GM20431 (cell line): ENCODE data around the gene CHCHD3.

Experiments used
- in situ Hi-C: fragments of 300-500 bp; cut with MseI, MboI; formaldehyde crosslinking; loops from one replicate; pipeline ENCODE4 v1.15.0; 2020; ENCODE audit warnings: low sequenced_read_pairs; ENCODE audit not compliant: unreplicated experiment

Gene CHCHD3

GRCh38 chr7:132760866-132761265 is 321.0 kb downstream of the CHCHD3 start:
- in situ Hi-C loops, result no loop called here

DNA sequence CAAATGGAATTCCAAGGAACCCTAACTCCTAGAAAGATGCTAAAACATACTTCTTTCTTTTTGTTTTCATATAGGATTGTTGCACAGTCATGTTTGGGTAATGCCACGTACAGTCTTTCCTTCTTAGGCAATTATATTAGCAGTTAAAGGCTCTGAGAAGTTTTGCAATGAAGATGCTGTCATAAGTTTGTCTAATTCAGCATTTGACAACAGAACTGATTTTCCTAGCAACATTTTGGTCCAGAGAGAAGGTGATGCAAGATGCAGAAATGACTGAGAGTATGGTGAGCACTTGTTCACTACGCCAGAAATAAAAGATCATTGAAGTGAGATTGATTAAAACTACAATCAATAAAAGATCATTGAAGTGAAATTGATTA is 321.7 kb downstream of the CHCHD3 start:
- in situ Hi-C loops, result no loop called here

DNA sequence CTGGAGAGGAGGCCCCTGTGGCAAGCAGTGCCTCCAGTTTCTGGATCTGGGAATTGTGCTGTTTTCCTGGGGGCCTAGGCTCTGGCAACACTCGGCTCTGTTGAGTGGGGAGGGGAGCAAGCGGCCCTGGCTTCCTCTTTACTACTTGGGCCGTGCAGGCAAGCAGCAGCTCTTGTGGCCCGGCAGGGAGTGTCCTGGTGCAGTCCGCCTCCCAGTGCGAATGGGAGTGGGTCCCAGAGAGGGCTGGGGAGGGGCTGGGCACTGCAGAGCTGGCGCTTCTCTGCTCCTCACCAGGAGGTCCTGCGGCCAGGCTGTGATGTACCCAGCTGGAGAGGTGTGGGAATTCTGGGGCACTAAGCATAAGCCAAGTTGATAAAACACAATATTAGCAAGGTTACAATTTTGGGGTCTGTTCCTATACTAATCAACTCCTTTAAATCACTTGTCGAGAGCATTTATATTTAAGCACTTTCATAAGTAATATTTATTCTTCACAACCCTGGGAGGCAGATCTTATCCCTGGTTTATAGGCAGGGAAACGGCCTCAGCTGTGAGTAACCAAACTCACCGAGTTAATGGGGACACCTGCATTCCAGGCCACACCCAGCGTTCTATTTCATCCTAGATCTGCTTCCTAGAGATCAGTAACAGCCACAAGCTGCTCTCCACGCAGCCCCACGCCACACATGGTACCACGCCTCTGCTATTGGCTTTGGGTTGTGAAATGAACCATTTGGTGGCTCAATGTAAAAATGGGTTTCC is 322.2 kb downstream of the CHCHD3 start:
- in situ Hi-C loops, result no loop called here

- in situ Hi-C loops, result no loop called here
Measured at GRCh38 chr7:132758986-132759385, 322.9 kb downstream of the CHCHD3 start.

- in situ Hi-C loops, result no loop called here
Measured at GRCh38 chr7:132757783-132758182, 324.1 kb downstream of the CHCHD3 start.

DNA sequence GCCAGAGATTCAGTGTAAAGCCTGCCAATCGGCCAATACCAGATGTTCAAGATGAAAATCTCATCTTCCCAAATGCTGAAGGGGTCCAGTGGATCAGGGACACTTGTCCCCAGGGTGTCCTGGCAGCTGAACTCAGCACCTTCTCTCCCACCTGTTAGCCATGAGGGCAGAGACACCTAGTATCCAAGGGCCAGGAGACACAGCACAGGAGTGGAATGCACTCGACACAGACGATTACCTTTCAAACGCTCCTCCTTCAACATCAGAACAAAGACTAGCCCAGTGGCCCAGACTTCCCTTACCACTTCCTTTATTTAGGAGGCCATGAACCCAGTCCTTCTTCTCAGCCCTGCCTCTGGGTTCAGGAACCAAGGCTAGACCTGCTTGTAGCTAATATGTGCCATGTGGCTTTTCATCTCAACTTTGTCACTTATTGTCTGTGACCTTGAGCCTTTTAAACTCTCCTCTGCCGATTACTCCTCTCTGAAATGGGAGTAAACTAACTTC is 325.4 kb downstream of the CHCHD3 start:
- in situ Hi-C loops, result no loop called here

DNA sequence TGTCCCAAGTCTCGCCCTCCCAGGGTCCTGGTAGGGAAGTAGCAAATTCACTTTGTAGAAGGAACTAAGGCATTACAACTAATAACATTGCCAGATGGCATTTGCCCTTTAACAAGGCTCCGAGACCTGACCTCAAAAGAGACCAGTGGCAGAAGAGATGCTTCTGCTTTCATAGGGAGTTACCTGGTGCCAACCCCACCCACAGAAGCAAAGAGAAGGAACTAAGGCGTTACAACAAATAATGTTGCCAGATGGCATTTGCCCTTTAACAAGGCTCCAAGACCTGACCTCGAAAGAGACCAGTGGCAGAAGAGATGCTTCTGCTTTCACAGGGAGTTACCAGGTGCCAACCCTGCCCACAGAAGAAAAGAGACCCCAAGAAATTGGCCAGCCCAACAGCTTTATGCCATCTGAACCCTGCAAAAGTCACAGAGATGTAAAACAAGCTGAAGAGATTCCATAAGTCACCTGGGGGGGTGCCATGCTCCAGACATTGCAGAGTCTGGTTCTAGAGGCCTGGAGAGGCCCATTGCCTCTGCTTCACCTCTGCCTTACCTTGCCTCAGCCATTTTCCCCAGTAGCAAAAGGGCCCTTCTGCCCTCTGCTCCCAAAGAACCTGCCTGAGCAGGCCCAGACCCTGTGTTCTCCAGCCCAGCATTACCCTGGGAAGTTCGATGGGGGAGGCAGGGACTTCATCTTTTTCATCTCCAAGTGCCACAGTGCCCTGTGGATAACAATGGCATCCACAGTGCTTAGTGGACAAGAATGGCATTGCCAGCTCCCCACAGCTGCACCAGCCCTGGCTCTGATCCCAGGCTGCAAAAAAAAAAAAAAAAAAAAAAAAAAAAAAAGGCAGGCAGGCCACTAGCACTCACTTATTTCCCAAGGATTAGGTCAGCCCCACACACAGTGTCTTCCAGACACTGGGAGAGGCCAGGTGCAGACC is 326.1 kb downstream of the CHCHD3 start:
- in situ Hi-C loops, result no loop called here

DNA sequence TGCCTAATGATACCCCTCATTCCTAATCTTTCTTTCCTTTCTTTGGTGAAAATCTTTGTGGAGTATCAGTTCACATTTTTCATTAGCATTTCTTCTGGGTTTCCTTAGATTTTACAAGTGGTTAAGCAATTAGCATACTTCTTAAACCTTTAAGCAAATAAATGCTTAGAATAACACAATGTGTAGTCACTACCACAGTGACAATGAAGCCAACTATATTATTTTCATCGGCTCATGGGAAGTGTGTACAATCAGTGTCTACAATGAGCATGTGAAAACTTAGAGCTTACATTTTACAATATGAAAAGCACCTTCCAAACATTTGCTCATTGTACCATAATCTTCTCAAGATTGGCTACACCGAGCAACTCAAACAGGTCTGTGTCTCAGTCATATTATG is 329.5 kb downstream of the CHCHD3 start:
- in situ Hi-C loops, result no loop called here

- in situ Hi-C loops, result no loop called here
Measured at GRCh38 chr7:132751244-132751647, 330.6 kb downstream of the CHCHD3 start.

DNA sequence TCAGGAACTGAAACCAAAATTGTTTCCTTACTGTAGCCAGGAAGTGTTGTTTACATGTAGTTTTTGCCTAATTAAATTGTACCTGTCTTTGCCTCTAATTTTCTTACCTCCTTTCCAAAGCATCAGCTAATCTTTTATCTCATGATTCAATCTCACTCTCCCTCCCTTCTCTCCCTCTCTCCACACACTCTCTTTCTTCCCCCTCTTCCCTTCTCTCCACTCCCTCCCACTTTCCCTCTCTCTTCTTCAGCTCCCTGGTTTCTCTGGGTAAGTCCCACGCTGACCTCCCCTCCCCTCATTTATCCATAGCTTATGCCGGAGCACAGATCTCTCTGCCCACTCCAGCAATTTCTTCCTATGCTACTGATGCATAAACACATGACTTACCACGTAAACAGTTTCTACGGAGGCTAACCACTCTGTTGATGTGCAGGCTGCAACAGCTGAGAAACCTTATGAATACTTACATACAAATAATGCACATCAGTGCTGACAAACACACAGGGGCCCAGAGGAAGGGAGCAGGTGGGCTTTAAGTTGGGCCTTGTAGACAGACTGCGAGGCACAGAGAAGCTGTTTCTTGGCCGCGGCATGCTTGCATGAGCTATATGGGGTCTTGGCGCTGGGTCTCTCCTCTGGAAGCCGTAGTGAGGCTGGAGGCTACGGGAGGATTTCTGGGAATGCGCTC is 331.2 kb downstream of the CHCHD3 start:
- in situ Hi-C loops, result no loop called here

DNA sequence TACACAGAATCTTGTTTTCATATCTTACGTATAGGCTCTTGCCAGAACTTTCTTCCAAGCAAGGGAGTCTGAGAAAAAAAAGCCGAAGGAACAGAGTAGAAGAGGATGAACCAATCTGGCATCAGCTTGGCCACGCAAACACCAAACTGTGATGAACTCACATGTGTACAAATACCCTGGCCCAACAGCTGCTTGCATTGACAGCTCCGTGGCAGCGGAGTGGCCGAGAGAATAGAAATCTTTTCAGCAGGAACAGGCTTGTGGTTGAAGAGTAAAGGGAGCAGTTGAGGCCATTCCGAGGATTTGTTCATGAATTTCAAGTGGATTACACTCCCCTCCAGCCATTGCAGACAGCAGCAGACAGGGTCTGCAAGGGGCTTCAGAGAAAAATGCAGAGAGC is 331.8 kb downstream of the CHCHD3 start:
- in situ Hi-C loops, result no loop called here

DNA sequence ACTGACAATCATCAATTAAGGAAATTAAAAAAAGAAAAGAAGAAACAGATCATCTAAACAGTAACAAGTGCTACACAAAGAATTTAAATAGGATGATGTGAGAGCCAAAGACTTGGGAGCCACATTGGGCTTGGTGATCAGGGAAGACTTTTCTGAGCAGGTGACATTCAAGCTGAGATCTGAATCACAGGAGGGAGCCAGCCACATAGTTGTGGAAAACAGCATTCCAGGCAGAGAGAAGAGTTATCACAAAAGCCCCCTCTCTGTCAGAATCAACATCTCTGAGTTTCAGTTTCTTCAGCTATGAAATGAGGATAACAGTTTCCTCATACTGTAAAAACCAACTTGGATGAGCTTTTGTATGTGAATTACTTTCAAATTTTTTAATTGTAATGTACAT is 336.4 kb downstream of the CHCHD3 start:
- in situ Hi-C loops, result no loop called here

DNA sequence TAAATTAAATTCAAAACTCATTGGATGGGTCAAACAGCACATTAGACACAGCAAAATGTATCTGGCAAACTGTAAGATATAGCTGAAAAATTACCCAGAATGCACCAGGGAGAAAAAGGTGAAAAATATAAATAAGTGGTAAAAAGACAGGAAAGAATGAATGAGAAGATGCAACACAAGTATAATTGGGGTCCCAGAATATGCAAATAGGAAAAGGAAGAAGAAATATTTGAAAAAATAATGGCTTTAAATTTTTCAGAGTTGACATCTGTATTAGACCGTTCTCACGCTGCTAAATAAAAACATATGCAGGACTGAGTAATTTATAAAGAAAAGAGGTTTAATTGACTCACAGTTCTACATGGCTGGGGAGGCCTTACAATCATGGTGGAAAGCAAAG is 337.9 kb downstream of the CHCHD3 start:
- in situ Hi-C loops, result no loop called here

- in situ Hi-C loops, result no loop called here
Measured at GRCh38 chr7:132742189-132742612, 339.7 kb downstream of the CHCHD3 start.

- in situ Hi-C loops, result no loop called here
Measured at GRCh38 chr7:132740176-132740575, 341.7 kb downstream of the CHCHD3 start.

DNA sequence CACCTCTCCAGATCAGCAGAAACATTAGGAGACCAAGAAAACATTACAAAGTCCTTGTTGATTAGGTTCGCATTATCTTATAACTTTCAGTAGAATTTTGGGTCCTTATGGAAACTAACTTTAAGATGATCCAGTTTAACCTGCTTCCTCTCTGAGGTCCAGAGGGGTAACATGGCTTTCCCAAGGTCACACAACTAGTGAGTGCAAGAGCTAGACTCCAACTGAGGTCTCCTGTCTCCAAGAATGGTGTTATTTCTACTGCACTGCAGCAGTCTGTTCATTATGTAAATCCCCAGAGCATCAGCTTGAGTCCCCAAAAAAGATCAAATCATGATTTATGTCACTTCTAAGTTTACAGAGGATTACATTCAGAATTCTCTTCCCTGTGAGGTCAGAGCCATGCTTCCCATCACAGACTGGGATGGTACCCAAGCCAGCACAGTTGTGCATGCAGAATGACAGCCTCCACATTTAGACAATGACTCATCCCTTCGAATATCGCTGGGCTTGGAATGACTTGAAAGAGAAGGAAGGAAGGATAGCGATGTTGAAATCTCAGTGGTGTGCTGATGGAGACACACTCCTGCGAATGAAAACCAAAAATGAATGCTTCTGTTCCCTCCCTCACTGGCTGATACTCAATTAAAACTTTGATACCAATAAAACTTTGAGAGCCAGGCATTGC is 342.5 kb downstream of the CHCHD3 start:
- in situ Hi-C loops, result no loop called here

DNA sequence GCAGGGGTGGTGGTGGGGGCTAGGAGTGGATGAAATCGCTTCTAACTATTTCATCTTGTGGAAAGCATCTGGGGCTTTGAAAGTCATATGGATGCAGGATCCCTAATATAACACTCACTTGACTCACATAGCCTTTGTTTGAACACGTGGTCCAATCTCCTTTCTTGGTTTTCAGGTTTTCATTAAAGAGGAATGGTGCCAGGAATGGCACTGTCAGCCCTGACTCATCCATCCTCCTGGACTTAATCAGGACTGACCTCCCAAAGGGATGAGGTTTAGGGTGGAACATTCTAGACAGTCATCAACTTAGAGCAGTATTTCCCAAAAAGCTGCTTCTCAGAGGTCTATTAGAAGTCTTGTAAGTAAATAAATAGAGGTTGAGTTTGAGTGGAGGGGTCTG is 343.6 kb downstream of the CHCHD3 start:
- in situ Hi-C loops, result no loop called here

DNA sequence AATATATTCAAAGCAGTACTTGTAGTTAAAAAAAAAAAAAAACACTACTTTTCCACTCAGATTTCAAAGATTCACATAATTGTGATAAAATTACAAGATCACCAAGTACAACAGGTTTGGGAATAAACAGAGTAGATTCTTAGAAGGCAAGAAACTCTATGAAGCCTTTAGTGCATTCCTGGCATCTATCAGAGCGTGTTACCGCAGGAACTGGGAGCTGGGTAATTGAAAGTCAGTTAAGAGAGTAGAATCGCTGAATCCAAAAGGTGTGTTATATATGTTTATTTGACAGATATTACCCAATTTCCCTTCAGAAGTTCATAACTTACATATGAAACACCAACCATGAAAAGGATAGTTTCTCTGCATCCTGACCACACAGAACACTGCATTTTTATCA is 346.4 kb downstream of the CHCHD3 start:
- in situ Hi-C loops, result no loop called here
